ENCODE data around the gene TROAP. TPM values are rescaled to one million over a fixed set of nuclear protein-coding genes. Genes with fewer than 3 reads are reported as not detected.

The TROAP gene
- total RNA-seq, 2 experiments from 2014 or later, result 141 to 150 TPM

- no TSS peak for BruUV-seq (replicated peaks)
- intact Hi-C loops (cut with micrococcal nuclease; ENCODE audit: unreplicated experiment), result no loop called here
- CTCF ChIA-PET (ENCODE audit: unreplicated experiment), result interaction anchor here (0.6 kb wide), 1 partner anchor 28 kb away, joined by 3 read pairs; the partner anchor contains the start of gene TROAP
- no peak overlapping the region for H3K27ac ChIP-seq (ENCODE audit: low read depth, low read length, poor library complexity, severe bottlenecking)
- H3K9me3 ChIP-seq (ENCODE audit: low read length), result no peaks in the 10 kb centered on the region
- no peaks in the 10 kb centered on the region for H4K20me1 ChIP-seq (ENCODE audit: insufficient read depth, low read length)
- H3K4me2 ChIP-seq (ENCODE audit: low read length), result no peak overlapping the region
- TF ChIP-seq EZH2phosphoT487 (IDR thresholded peaks at IDR 0.05; ENCODE audit: borderline replicate concordance, low read depth, low read length) (no peak), CTCF (conservative IDR thresholded peaks at IDR 0.05; ENCODE audit: low read length) (no peak)
- no peaks in the 10 kb centered on the region for H3K79me2 ChIP-seq (ENCODE audit: insufficient read depth, low read depth, low read length)
- peaks cover 8% of the 10 kb centered on the region for H3K4me1 ChIP-seq (ENCODE audit: insufficient read depth, low read length, poor library complexity, severe bottlenecking)
- POLR2A ChIA-PET, result interaction anchor here (1.2 to 1.4 kb wide), 2 partner anchors 15 to 31 kb away, joined by 3 read pairs; no protein-coding TSS in a partner anchor
- no peak for DNase-seq (ENCODE audit: low spot score)
- no peaks in the 10 kb centered on the region for H3K9me2 ChIP-seq (ENCODE audit: insufficient read depth, low read length)
- H3K4me3 ChIP-seq (ENCODE audit: low read depth, low read length, poor library complexity, severe bottlenecking), result no peak overlapping the region
- H2AFZ ChIP-seq (ENCODE audit: low read length), result no peak overlapping the region
- H3K36me3 ChIP-seq (ENCODE audit: insufficient read depth, low read length), result no peaks in the 10 kb centered on the region
These were observed 28.3 kb upstream of the TROAP start for GRCh38 chr12:49294804-49295081.

- intact Hi-C loops (cut with micrococcal nuclease; ENCODE audit: unreplicated experiment), result no loop called here
- peaks cover 8% of the 10 kb centered on the region for H3K4me1 ChIP-seq (ENCODE audit: insufficient read depth, low read length, poor library complexity, severe bottlenecking)
- no peak within 1 kb of the TSS for H3K4me2 ChIP-seq (ENCODE audit: low read length)
- ChIA-PET POLR2A (interaction anchor here (0.6 to 1.4 kb wide), 3 partner anchors 16 to 33 kb away, joined by 3 read pairs; no protein-coding TSS in a partner anchor), CTCF (ENCODE audit: unreplicated experiment) (no interaction called here)
- H3K36me3 ChIP-seq (ENCODE audit: insufficient read depth, low read length), result no peaks in the 10 kb centered on the region
- no peak for DNase-seq (ENCODE audit: low spot score)
- H3K9me3 ChIP-seq (ENCODE audit: low read length), result no peaks in the 10 kb centered on the region
- no peak within 1 kb of the TSS for H2AFZ ChIP-seq (ENCODE audit: low read length)
- H3K27ac ChIP-seq (ENCODE audit: low read depth, low read length, poor library complexity, severe bottlenecking), result no peak within 1 kb of the TSS
- H3K79me2 ChIP-seq (ENCODE audit: insufficient read depth, low read depth, low read length), result no peaks in the 10 kb centered on the region
- no TSS peak for BruUV-seq (replicated peaks)
- H3K4me3 ChIP-seq (ENCODE audit: low read depth, low read length, poor library complexity, severe bottlenecking), result no peak within 1 kb of the TSS
- H4K20me1 ChIP-seq (ENCODE audit: insufficient read depth, low read length), result no peaks in the 10 kb centered on the region
- TF ChIP-seq CTCF (conservative IDR thresholded peaks at IDR 0.05; ENCODE audit: low read length) (no peak), EZH2phosphoT487 (IDR thresholded peaks at IDR 0.05; ENCODE audit: borderline replicate concordance, low read depth, low read length) (no peak)
- H3K9me2 ChIP-seq (ENCODE audit: insufficient read depth, low read length), result no peaks in the 10 kb centered on the region
These were observed 27.7 kb upstream of the TROAP start, which contains the start of gene PRPH for GRCh38 chr12:49295082-49295936. Gene PRPH (plus strand): TSS chr12:49295147. CDS start chr12:49295201, 54 bp downstream.

Measured in OCI-LY7 (cell line).